Activated CD8-positive, alpha-beta memory T cell treated with anti-CD3 and anti-CD28 coated beads, Interleukin-2, amount 50 U/mL, for 24 hours (primary cell): Measurements from ENCODE around the gene GRP.

Experiments
- DNase-seq: peaks from one replicate; pipeline ENCODE4 v3.0.0-alpha.2; 2020; ENCODE audit errors: extremely low read depth

The GRP gene

GRCh38 chr18:59267503-59268126, 47.7 kb downstream of the GRP start:
- DNase-seq: no peak

DNA sequence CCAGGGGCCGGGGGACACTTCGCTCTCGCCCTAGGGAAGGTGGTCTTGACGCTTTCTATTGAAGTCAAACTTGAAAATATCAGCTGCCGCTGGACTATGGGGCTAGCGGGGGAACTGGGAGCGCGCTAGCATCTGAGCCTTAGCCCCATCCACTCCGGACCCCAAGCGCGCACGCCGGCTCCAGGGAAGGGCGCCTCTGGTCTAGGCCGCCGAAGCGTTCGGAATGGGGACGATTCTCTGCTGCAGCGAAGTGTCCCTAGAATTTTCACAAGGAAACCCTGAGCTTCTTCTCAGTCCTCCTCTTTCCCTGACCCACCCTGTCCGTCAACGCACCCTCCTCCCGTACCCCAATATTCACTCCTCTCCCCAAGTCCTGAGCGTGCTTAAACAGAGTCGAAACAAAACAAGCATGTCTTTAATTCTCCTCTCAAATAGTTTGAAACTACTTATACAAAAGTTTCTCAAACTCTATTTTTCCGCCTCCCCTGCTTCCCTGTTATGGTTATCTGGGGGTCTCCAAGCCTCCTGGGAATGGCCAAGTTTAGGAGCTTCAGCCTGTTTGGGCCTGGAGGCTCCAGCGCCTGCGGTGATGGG, 48.3 kb downstream of the GRP start:
- no peak for DNase-seq

GRCh38 chr18:59268721-59269562, 49.0 kb downstream of the GRP start:
- DNase-seq: no peak

DNA sequence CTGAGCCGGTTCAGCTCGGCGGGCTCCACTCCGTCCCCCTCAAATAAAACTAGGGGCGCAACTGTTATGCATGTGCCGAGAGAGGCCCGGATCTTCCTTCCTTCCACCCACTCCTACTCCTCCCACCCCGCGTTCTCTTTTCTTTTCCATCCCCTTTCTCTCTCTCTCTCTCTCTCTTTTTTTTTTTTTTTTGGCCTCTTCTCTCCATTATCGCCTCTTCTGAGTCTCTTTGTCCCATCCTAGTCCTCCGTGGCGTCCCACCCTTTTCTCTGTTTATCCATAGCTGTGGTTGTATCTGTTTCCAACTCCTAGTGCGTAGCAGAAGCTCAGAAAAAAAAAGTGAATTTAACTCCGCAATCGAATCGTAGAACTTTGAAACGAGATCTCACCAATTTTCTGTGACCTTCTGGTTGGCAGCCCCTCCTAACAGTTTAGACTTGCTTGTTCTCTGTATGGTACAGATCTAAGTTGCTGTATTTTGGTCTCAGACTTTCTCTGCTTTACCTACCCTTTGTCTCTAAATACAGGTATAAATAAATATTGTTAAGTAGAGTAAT, 49.7 kb downstream of the GRP start:
- DNase-seq: no peak

GRCh38 chr18:59270689-59271257, 50.8 kb downstream of the GRP start:
- DNase-seq: no peak

DNA sequence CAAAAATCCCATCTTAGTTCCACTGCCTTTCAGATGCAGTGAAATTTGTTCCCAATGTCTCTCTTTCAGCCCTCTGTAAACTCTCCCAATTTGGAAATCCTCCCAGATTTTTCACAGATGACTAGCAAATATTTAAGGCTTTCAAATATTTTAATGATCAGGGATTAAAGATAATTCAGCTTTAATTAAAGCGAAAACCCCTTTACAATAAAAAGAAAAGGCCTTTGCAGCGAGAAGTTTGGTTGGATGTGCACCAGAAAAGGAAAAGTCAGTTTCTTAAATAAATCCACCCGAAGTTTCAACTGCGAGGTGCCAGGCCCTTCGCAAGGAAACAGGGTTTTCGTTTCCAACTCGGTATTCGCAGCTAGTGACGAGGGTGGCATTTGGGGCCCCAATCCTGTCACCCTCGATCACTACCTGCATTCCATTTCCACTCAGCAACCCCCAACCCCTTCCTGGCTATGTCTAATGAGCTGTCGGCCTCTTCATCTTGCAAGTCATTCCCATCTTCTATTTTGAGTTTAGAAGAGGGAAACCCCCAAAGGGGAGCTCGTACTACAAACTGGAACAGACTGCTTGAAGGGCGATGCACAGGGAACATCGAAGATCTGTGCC, 51.8 kb downstream of the GRP start:
- no peak for DNase-seq

GRCh38 chr18:59272221-59272888, 52.4 kb downstream of the GRP start:
- DNase-seq: no peak

DNA sequence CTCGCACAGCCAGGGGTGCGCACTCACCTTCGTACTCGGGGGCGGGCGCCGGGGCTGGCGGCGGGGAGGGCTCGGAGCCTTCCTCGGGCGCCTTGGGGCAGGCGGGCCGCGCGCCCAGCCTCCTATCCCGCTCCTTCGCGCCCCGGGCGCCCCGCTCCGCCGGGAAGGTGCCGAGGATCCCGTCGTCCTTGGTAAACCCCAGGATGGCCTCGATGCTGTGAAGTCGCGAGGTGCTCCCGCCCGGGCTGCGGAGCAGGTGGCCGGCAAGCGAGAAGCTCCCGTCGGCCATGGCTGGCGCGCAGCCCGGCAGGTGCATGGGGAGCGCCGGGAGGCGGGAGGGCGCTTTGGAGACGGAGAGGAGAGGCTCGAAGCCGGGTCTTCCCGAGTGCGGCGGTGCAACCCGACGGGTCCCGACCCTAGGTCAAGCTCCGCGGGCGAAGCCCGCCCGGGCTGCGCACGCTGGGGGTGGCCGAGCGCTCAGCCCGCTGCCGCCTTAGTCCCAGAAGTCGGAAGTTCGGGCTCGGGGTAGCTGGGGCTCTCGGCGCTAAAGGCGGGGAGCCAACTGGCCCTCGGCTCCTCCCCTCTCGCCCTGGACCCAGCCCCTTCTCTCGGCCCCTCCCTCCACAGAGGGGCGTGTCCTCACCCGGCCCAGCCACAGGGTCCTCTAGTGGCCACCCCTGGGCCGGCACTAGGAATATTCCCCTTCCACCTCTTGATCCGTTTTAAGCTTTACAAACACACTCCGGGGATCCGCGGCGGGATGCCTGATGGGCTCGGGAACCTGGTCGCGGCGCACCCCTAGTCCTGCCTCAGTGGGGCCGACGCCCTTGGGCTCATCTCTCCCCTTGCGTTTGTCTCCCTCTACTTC, 53.2 kb downstream of the GRP start, which contains the start of gene RAX:
RAX (minus strand) TSS at position 564 of the 868 bp plus-strand sequence; CDS start at position 316, 248 bp downstream.
- DNase-seq: no peak

DNA sequence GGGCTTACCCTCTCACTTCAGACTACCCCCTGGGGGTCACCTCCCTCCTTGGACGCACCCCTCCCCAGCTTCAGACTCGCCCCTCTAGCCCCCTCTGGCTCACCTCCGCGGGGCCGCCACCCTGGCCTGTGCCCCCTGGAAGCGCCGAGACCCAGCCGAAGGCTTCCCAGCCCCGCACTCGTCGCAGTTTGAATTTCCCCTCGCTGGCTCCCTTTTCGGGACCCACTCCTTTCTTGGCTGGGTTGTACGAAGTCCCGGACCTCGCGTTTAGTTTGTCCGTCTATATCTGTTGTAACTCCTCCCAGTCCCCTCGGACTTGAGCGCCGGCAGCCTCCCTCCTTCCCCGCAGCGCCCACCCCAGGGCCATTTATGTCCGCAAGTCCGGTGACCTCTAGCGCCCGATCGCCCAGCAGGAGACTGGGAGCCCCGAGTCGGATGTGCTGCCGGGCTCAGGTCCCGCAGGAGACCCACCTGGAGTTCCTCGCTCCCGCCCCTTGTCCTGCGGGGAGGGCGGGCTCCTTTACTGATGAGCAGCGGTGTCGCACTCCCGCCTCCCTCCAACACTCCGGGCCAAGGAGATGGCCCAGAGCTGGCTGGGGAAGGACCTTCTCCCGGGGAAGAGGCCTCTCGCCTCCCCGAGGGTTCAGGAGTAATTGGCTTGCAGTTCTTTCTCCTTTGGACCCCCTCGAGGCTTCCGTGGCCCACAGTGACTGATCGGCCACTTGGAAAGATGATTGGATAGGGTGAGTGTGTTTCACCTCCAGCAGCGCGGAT, 54.0 kb downstream of the GRP start:
- DNase-seq: no peak

DNA sequence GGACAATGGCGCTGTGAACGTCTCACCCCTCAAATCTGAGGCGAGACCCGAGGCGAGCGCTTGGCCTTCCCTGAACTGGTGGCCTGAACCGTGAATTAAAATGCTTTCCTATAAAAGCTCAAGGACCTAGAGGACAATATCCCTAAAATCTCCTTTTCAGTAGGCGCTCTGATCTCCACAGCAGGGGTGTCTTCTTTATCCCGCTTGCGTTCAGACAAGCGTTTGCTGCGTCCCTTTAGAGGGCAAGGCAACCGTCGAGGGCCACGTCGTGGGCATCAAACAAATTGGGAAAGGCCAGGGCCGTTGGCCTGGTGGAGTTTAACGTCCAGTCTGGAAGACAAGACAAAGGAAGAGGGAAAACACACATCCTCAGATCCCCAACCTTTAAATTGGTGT, 54.6 kb downstream of the GRP start:
- DNase-seq: no peak

- no peak for DNase-seq
Measured at GRCh38 chr18:59275406-59275949, 55.5 kb downstream of the GRP start.

GRCh38 chr18:59276047-59276446, 56.1 kb downstream of the GRP start:
- DNase-seq: no peak

- no peak for DNase-seq
Measured at GRCh38 chr18:59278793-59279192, 58.8 kb downstream of the GRP start.

GRCh38 chr18:59279193-59279592, 59.2 kb downstream of the GRP start:
- no peak for DNase-seq

DNA sequence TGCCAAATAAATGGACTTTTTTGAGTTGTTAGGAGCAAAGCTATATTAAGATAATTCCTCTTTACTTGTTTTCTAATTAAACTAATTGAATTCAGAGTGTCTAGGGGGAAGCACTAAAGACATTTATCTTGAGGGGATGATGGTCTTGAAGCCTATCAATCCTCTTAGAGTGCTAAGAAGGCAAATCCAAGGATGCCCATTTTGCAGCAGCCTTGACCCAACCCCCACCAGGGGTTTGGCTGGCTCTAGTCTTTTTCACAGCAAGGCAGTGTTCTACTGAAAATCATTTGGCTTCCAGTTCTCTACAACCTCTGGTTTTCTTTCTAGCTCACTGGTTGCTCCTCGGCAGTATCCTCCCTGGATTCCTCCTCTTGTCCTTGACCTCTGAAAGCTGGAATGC, 59.8 kb downstream of the GRP start:
- no peak for DNase-seq
